HEK293T (cell line): ENCODE data around the gene ENOSF1.
"Not testable (repeated sequence)": the region's sequence is repeated elsewhere in the genome, so short reads cannot be mapped to it uniquely, and the experiment has no call there.

ENCODE experiments used
- CTCF ChIA-PET: fragments of 350-600 bp; formaldehyde crosslinking; extraction: SDS; loops from one replicate; lab custom pipeline; 2021; ENCODE audit warnings: antibody characterized with exemption, inconsistent platforms; lab: Yijun Ruan, JAX
- POLR2A ChIA-PET: fragments of 350-600 bp; formaldehyde crosslinking; extraction: SDS; loops from one replicate; lab custom pipeline; 2020; ENCODE audit warnings: antibody characterized with exemption, inconsistent platforms; lab: Yijun Ruan, JAX
- DNase-seq: peaks from one replicate; pipeline ENCODE4 v3.0.0; 2012; ENCODE audit warnings: mixed read lengths; ENCODE audit errors: extremely low spot score
- ARNT ChIP-seq: fragments of 450-650 bp; IDR thresholded peaks from 2 replicates; pipeline ENCODE4 v1.6.1; 2017; ENCODE audit warnings: mild to moderate bottlenecking
- BHLHE40 ChIP-seq: fragments of 450-650 bp; IDR thresholded peaks from 2 replicates; pipeline ENCODE4 v1.6.1; 2016; ENCODE audit warnings: mild to moderate bottlenecking, moderate library complexity, borderline replicate concordance
- CTBP1 ChIP-seq: fragments of 450-650 bp; IDR thresholded peaks from 2 replicates; pipeline ENCODE4 v1.6.1; 2016; ENCODE audit warnings: borderline replicate concordance
- ELF4 ChIP-seq: fragments of 450-650 bp; IDR thresholded peaks from 2 replicates; pipeline ENCODE4 v1.6.1; 2017; ENCODE audit warnings: antibody characterized with exemption
- FOXA1 ChIP-seq: fragments of 450-650 bp; IDR thresholded peaks from 2 replicates; pipeline ENCODE4 v1.6.1; 2016; ENCODE audit warnings: mild to moderate bottlenecking
- FOXK2 ChIP-seq: fragments of 450-650 bp; IDR thresholded peaks from 2 replicates; pipeline ENCODE4 v1.6.1; 2016; ENCODE audit warnings: mild to moderate bottlenecking
- FOXM1 ChIP-seq: fragments of 450-650 bp; IDR thresholded peaks from 2 replicates; pipeline ENCODE4 v1.6.1; 2017; ENCODE audit warnings: mild to moderate bottlenecking, borderline replicate concordance
- HDGF ChIP-seq: fragments of 450-650 bp; IDR thresholded peaks from 2 replicates; pipeline ENCODE4 v1.6.1; 2017; ENCODE audit warnings: antibody characterized with exemption, borderline replicate concordance
- L3MBTL2 ChIP-seq: fragments of 450-650 bp; conservative IDR thresholded peaks from 2 replicates; pipeline ENCODE4 v1.6.1; 2016; ENCODE audit warnings: mild to moderate bottlenecking
- LEF1 ChIP-seq: fragments of 450-650 bp; IDR thresholded peaks from 2 replicates; pipeline ENCODE4 v1.6.1; 2017; ENCODE audit warnings: mild to moderate bottlenecking, borderline replicate concordance
- NFRKB ChIP-seq: fragments of 450-650 bp; IDR thresholded peaks from 2 replicates; pipeline ENCODE4 v1.6.1; 2016; ENCODE audit warnings: mild to moderate bottlenecking, moderate library complexity
- SP1 ChIP-seq: fragments of 450-650 bp; IDR thresholded peaks from 2 replicates; pipeline ENCODE4 v1.6.1; 2017
- SUZ12 ChIP-seq: fragments of 450-650 bp; IDR thresholded peaks from 2 replicates; pipeline ENCODE4 v1.6.1; 2016; ENCODE audit warnings: mild to moderate bottlenecking
- TARDBP ChIP-seq: fragments of 450-650 bp; IDR thresholded peaks from 2 replicates; pipeline ENCODE4 v1.6.1; 2016
- ZNF384 ChIP-seq: fragments of 450-650 bp; IDR thresholded peaks from 2 replicates; pipeline ENCODE4 v1.6.1; 2016
- TF ChIP-seq, protein P1 (sequence below): fragments of 450-650 bp; IDR thresholded peaks from 2 replicates; pipeline ENCODE4 v1.6.1; 2016

ENOSF1 gene

DNA sequence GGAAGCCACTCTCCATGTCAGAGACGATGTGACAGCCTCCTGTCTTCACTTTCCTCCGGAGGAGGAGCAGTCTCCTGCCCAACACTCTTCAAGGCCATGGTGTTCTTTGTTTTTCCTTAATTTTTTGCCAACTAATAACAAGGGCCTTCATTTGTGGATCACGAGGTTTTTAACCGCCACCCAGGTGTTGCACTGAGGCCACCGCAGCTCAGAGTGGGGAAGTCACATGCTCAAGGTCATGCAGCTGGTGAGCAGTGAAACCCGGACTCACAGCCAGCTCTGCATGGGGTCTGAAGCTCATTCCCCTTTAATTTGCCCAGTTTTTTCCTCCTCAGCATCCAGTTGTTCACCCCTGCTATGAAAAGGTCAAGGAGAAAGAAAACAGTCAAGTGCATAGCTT lies 19.6 kb downstream of the ENOSF1 start:
- TF ChIP-seq L3MBTL2 (no peak), FOXM1 (no peak), NFRKB (no peak)
- DNase-seq, result no peak
- POLR2A ChIA-PET, result no interaction called here
- CTCF ChIA-PET, result no interaction called here

DNA sequence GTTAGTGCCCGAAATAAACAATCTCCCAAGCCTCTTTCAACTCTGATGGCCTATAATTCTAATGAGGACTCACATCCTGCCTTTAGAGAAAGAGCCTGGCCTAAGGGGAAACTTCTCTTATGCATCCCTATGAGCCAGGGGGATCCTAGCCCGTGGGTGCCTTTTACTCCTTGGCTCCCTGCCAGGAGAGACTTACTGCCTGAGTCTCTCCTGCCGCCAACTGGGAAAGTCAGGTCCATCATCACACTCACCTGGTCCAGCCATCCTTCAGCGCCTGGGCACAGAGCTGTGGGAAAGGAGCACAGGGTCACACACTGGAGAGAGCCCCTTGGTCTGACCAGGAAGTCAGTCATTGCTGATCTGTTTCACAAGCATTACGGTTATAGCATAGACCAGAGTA lies 24.1 kb downstream of the ENOSF1 start:
- DNase-seq, result no peak
- ChIA-PET CTCF (no interaction called here), POLR2A (no interaction called here)
- TF ChIP-seq CTBP1 (no peak), SP1 (no peak), LEF1 (no peak), NFRKB (no peak), ELF4 (no peak), ARNT (no peak), L3MBTL2 (no peak), ZNF384 (no peak), FOXK2 (no peak), FOXM1 (no peak), BHLHE40 (no peak), FOXA1 (no peak)
- TF ChIP-seq, protein P1, sequence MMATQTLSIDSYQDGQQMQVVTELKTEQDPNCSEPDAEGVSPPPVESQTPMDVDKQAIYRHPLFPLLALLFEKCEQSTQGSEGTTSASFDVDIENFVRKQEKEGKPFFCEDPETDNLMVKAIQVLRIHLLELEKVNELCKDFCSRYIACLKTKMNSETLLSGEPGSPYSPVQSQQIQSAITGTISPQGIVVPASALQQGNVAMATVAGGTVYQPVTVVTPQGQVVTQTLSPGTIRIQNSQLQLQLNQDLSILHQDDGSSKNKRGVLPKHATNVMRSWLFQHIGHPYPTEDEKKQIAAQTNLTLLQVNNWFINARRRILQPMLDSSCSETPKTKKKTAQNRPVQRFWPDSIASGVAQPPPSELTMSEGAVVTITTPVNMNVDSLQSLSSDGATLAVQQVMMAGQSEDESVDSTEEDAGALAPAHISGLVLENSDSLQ, result no peak

- ChIA-PET POLR2A (no interaction called here), CTCF (no interaction called here)
- DNase-seq, result no peak
- TF ChIP-seq HDGF (no peak), SUZ12 (no peak), CTBP1 (no peak), FOXA1 (no peak), ZNF384 (no peak), LEF1 (no peak), FOXM1 (no peak), NFRKB (no peak), SP1 (no peak), L3MBTL2 (no peak), BHLHE40 (no peak)
- TF ChIP-seq, protein P1, result no peak
These were observed 25.9 kb downstream of the ENOSF1 start for GRCh38 chr18:686339-687111.

DNA sequence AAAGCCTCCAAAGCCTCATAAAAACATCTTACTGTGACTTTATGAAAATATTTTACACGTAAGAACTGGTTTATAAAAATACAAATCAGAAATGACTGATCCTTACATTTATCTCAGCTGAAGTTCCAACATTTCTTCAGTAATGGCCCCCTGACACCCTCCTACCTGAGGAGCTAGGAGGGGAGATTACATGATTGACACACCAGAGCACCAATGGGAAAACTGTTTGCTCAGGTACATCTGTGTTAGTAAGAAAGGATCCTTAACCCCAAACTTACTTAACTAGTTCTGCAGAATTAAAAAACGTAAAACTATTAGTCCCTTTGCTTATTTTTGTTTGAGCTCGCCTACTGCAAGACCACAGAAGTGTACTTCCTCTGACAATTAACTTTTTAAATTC lies 27.0 kb downstream of the ENOSF1 start:
- TF ChIP-seq, protein P1, result peak; percentile 81
- TF ChIP-seq SP1, result no peak
- ChIA-PET POLR2A (no interaction called here), CTCF (no interaction called here)
- no peak for DNase-seq

GRCh38 chr18:683531-683930 lies 28.9 kb downstream of the ENOSF1 start:
- POLR2A ChIA-PET, result no interaction called here
- no peak for TF ChIP-seq CTBP1
- TF ChIP-seq FOXM1, result no peak
- TF ChIP-seq BHLHE40, result no peak
- TF ChIP-seq, protein P1, result no peak
- DNase-seq, result no peak
- CTCF ChIA-PET, result no interaction called here

GRCh38 chr18:682833-683232 lies 29.6 kb downstream of the ENOSF1 start:
- TF ChIP-seq SP1 (no peak), FOXA1 (no peak), FOXM1 (no peak), L3MBTL2 (no peak), HDGF (no peak), NFRKB (no peak), CTBP1 (no peak), TARDBP (no peak), FOXK2 (no peak)
- TF ChIP-seq, protein P1, result no peak
- CTCF ChIA-PET, result no interaction called here
- POLR2A ChIA-PET, result interaction anchor here (0.6 to 0.7 kb wide), 3 partner anchors 9 to 351 kb away, joined by 3 to 4 read pairs (median 3); no protein-coding TSS in a partner anchor
- DNase-seq, result no peak

GRCh38 chr18:682416-682815 lies 30.0 kb downstream of the ENOSF1 start:
- POLR2A ChIA-PET, DNase-seq, CTCF ChIA-PET: not testable (repeated sequence)
